Liver (tissue), 3 donors: Measurements from ENCODE around the gene FKBP9.
"Not testable (repeated sequence)": the region's sequence is repeated elsewhere in the genome, so short reads cannot be mapped to it uniquely, and the experiment has no call there.

Experiments
- EGR1 ChIP-seq, 2 donors: IDR thresholded peaks; 2 replicates each; pipeline ENCODE4 v1.6.1; 2016 to 2018; ENCODE audit warnings: antibody characterized with exemption in 2 of 2, low read depth in 2 of 2
- GABPA ChIP-seq, 2 donors: IDR thresholded peaks in 1 of 2; conservative IDR thresholded peaks in 1 of 2; 2 replicates each; pipeline ENCODE4 v1.6.1; 2016; ENCODE audit warnings: antibody characterized with exemption in 2 of 2, mild to moderate bottlenecking in 1 of 2, moderate library complexity in 1 of 2
- JUND ChIP-seq, 2 donors: IDR thresholded peaks; 2 replicates each; pipeline ENCODE4 v1.6.1; 2016; ENCODE audit warnings: antibody characterized with exemption in 2 of 2
- RAD21 ChIP-seq, 2 donors: IDR thresholded peaks; 2 replicates each; pipeline ENCODE4 v1.6.1; 2016; ENCODE audit warnings: antibody characterized with exemption in 2 of 2, mild to moderate bottlenecking in 2 of 2
- RXRA ChIP-seq, 2 donors: IDR thresholded peaks; 2 replicates each; pipeline ENCODE4 v1.6.1; 2017 to 2018; ENCODE audit warnings: antibody characterized with exemption in 2 of 2, mild to moderate bottlenecking in 1 of 2
- SP1 ChIP-seq: IDR thresholded peaks from 2 replicates; pipeline ENCODE4 v1.6.1; 2018; ENCODE audit warnings: antibody characterized with exemption, mild to moderate bottlenecking
- TAF1 ChIP-seq: conservative IDR thresholded peaks from 2 replicates; pipeline ENCODE4 v1.6.1; 2016; ENCODE audit warnings: antibody characterized with exemption, mild to moderate bottlenecking
- YY1 ChIP-seq: IDR thresholded peaks from 2 replicates; pipeline ENCODE4 v1.6.1; 2016; ENCODE audit warnings: antibody characterized with exemption, mild to moderate bottlenecking
- TF ChIP-seq, protein P1 (sequence below): fragments of 150-350 bp; IDR thresholded peaks from 2 replicates; pipeline ENCODE4 v1.5.1; 2017; ENCODE audit warnings: improper control_type of control experiment, low read depth, low read length; ENCODE audit not compliant: missing input control
- TF ChIP-seq, protein P2 (sequence below): IDR thresholded peaks from 2 replicates; pipeline ENCODE4 v1.6.1; 2016; ENCODE audit warnings: antibody characterized with exemption
- TF ChIP-seq, protein P3 (sequence below): IDR thresholded peaks from 2 replicates; pipeline ENCODE4 v1.6.1; 2016; ENCODE audit warnings: antibody characterized with exemption, mild to moderate bottlenecking
- TF ChIP-seq, protein P4 (sequence below): IDR thresholded peaks from 2 replicates; pipeline ENCODE4 v1.6.1; 2016; ENCODE audit warnings: antibody characterized with exemption
- TF ChIP-seq, protein P5 (sequence below): IDR thresholded peaks from 2 replicates; pipeline ENCODE4 v1.6.1; 2016; ENCODE audit warnings: antibody characterized with exemption
- donor health status: healthy.
- donor health status: healthy.

DNA sequence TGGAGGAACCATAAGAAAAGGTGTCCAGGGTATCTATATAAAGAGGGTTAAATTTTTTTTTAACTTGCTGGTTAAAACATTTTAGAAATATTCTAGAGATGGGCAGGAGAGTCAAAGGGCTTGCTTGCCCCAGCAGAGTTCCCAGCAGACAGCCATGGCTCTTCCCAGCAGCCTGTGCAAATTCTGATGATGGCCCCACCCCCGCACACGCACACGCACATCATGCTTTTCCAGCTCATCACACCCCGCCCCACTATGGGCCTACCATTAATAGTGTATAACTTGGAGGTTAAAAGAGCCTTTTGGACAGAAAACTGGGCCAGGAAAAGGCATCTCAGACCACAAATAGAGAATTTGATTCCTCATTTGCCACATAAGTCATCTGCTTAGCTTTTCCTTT is 48.5 kb downstream of the FKBP9 start:
- TF ChIP-seq SP1; JUND (IDR thresholded peaks at IDR 0.05); GABPA (IDR thresholded peaks at IDR 0.05 in 1 of 2, conservative IDR thresholded peaks at IDR 0.05 in 1 of 2); YY1; TAF1; RXRA (IDR thresholded peaks at IDR 0.05); EGR1 (IDR thresholded peaks at IDR 0.05; ENCODE audit: low read depth in 2 of 2); RAD21 (IDR thresholded peaks at IDR 0.05): not testable (repeated sequence)
- TF ChIP-seq, protein P1, sequence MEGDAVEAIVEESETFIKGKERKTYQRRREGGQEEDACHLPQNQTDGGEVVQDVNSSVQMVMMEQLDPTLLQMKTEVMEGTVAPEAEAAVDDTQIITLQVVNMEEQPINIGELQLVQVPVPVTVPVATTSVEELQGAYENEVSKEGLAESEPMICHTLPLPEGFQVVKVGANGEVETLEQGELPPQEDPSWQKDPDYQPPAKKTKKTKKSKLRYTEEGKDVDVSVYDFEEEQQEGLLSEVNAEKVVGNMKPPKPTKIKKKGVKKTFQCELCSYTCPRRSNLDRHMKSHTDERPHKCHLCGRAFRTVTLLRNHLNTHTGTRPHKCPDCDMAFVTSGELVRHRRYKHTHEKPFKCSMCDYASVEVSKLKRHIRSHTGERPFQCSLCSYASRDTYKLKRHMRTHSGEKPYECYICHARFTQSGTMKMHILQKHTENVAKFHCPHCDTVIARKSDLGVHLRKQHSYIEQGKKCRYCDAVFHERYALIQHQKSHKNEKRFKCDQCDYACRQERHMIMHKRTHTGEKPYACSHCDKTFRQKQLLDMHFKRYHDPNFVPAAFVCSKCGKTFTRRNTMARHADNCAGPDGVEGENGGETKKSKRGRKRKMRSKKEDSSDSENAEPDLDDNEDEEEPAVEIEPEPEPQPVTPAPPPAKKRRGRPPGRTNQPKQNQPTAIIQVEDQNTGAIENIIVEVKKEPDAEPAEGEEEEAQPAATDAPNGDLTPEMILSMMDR: not testable (repeated sequence)
- TF ChIP-seq, protein P2, sequence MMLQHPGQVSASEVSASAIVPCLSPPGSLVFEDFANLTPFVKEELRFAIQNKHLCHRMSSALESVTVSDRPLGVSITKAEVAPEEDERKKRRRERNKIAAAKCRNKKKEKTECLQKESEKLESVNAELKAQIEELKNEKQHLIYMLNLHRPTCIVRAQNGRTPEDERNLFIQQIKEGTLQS: not testable (repeated sequence)
- TF ChIP-seq, protein P3, sequence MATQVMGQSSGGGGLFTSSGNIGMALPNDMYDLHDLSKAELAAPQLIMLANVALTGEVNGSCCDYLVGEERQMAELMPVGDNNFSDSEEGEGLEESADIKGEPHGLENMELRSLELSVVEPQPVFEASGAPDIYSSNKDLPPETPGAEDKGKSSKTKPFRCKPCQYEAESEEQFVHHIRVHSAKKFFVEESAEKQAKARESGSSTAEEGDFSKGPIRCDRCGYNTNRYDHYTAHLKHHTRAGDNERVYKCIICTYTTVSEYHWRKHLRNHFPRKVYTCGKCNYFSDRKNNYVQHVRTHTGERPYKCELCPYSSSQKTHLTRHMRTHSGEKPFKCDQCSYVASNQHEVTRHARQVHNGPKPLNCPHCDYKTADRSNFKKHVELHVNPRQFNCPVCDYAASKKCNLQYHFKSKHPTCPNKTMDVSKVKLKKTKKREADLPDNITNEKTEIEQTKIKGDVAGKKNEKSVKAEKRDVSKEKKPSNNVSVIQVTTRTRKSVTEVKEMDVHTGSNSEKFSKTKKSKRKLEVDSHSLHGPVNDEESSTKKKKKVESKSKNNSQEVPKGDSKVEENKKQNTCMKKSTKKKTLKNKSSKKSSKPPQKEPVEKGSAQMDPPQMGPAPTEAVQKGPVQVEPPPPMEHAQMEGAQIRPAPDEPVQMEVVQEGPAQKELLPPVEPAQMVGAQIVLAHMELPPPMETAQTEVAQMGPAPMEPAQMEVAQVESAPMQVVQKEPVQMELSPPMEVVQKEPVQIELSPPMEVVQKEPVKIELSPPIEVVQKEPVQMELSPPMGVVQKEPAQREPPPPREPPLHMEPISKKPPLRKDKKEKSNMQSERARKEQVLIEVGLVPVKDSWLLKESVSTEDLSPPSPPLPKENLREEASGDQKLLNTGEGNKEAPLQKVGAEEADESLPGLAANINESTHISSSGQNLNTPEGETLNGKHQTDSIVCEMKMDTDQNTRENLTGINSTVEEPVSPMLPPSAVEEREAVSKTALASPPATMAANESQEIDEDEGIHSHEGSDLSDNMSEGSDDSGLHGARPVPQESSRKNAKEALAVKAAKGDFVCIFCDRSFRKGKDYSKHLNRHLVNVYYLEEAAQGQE: not testable (repeated sequence)
- TF ChIP-seq, protein P4, sequence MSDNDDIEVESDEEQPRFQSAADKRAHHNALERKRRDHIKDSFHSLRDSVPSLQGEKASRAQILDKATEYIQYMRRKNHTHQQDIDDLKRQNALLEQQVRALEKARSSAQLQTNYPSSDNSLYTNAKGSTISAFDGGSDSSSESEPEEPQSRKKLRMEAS: not testable (repeated sequence)
- TF ChIP-seq, protein P5, sequence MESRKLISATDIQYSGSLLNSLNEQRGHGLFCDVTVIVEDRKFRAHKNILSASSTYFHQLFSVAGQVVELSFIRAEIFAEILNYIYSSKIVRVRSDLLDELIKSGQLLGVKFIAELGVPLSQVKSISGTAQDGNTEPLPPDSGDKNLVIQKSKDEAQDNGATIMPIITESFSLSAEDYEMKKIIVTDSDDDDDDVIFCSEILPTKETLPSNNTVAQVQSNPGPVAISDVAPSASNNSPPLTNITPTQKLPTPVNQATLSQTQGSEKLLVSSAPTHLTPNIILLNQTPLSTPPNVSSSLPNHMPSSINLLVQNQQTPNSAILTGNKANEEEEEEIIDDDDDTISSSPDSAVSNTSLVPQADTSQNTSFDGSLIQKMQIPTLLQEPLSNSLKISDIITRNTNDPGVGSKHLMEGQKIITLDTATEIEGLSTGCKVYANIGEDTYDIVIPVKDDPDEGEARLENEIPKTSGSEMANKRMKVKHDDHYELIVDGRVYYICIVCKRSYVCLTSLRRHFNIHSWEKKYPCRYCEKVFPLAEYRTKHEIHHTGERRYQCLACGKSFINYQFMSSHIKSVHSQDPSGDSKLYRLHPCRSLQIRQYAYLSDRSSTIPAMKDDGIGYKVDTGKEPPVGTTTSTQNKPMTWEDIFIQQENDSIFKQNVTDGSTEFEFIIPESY: not testable (repeated sequence)
